H1 (cell line): ENCODE measurements around the gene ETNK1.
"Not testable (repeated sequence)": the region's sequence is repeated elsewhere in the genome, so short reads cannot be mapped to it uniquely, and the experiment has no call there.

Source experiments
- MAX ChIP-seq: IDR thresholded peaks from 2 replicates; pipeline ENCODE4 v1.6.1; 2012; ENCODE audit warnings: inconsistent platforms
- POLR2AphosphoS5 ChIP-seq: IDR thresholded peaks from 2 replicates; pipeline ENCODE4 v1.6.1; 2011; ENCODE audit warnings: low read depth, low read length
- TEAD4 ChIP-seq: IDR thresholded peaks from 2 replicates; pipeline ENCODE4 v1.6.1; 2012; ENCODE audit warnings: low read depth, low read length, inconsistent platforms, mixed read lengths
- USF2 ChIP-seq: IDR thresholded peaks from 2 replicates; pipeline ENCODE4 v1.6.1; 2011; ENCODE audit warnings: low read length, improper control_type of control experiment

- TF ChIP-seq TEAD4, MAX, USF2, POLR2AphosphoS5: not testable (repeated sequence)
These were observed 76.3 kb downstream of the ETNK1 start for GRCh38 chr12:22701216-22701809.
